HG03103 (cell line): Measurements from ENCODE around the gene GPR84.

Source experiments
- ATAC-seq: cut with Tn5 transposase; IDR thresholded peaks from one replicate; pipeline ENCODE4 v1.9.1; 2021; ENCODE audit warnings: low read depth; ENCODE audit not compliant: unreplicated experiment

GPR84 gene

GRCh38 chr12:54375259-54375579 is 10.9 kb upstream of the GPR84 start:
- no peak for ATAC-seq

GRCh38 chr12:54374562-54375258 is 10.4 kb upstream of the GPR84 start:
- ATAC-seq = no peak

GRCh38 chr12:54373649-54374561 is 9.6 kb upstream of the GPR84 start:
- ATAC-seq = no peak

GRCh38 chr12:54372113-54372806 is 8.0 kb upstream of the GPR84 start:
- ATAC-seq = no peak

GRCh38 chr12:54371328-54372112 is 7.2 kb upstream of the GPR84 start:
- no peak for ATAC-seq

- no peak for ATAC-seq
Measured at GRCh38 chr12:54370171-54370730, 6.0 kb upstream of the GPR84 start.

- ATAC-seq = no peak
Measured at GRCh38 chr12:54369597-54370131, 5.4 kb upstream of the GPR84 start.

GRCh38 chr12:54368709-54369596 is 4.7 kb upstream of the GPR84 start:
- no peak for ATAC-seq

GRCh38 chr12:54368025-54368708 is 3.9 kb upstream of the GPR84 start:
- ATAC-seq = no peak

GRCh38 chr12:54363618-54364017 is 668 bp downstream of the GPR84 start:
- no peak for ATAC-seq

- no peak for ATAC-seq
Measured at GRCh38 chr12:54363047-54363446, 1.2 kb downstream of the GPR84 start.

GRCh38 chr12:54360717-54361456 is 3.4 kb downstream of the GPR84 start:
- no peak for ATAC-seq

- no peak for ATAC-seq
Measured at GRCh38 chr12:54359762-54360351, 4.4 kb downstream of the GPR84 start.

GRCh38 chr12:54358945-54359761 is 5.1 kb downstream of the GPR84 start:
- peak; percentile 91 for ATAC-seq

- ATAC-seq = no peak
Measured at GRCh38 chr12:54358191-54358944, 5.9 kb downstream of the GPR84 start.
